Stimulated activated CD8-positive, alpha-beta memory T cell treated with anti-CD3 and anti-CD28 coated beads, Interleukin-12 subunit alpha, Interleukin-12 subunit beta, amount 100 ng/mL, for 4 hours (primary cell): ENCODE measurements around the gene LRBA.

ENCODE experiments used
- DNase-seq: peaks from one replicate; pipeline ENCODE4 v3.0.0-alpha.2; 2020; ENCODE audit warnings: low read depth

Gene LRBA

DNA sequence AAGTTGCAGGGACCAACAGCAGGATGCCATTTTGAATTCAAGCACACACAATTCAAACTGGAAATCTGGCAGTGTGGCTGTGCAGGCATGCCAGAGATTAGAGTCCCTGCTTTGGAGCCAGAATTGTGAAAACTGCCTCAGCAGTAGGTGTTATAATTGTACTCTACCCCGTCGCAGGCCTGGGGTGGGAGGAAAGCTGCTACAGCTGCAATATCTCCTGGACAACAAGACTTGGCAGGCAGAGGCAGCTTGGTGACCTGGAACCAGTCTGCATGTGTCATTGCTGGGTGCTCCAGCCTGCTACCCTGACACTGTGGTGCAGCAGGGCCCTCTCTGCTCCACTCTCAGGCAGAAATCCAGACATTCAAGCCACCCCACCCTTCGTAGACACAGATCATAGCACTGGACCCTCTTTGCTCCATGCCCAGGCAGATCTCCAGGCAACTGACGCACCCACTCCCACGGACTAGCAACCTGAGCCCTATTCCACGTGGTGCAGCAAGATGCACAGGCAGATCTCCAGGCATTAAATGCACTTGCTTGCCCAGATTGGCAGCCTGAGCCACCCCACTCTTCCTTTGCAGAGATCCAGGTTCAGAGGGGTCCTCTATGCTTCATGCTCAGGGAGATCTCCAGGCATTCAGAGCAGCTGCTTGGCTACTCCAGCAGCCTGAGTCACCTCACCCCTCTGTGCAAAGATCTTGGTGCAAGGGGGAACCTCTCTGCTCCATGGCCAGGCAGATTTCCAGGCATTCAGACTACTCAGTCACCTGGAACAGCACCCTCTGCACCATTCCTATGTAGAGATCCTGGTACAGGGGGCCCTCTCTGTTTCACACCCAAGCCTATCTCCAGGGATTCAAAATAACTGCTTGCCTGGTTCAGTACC, 140.5 kb downstream of the LRBA start:
- DNase-seq: no peak

DNA sequence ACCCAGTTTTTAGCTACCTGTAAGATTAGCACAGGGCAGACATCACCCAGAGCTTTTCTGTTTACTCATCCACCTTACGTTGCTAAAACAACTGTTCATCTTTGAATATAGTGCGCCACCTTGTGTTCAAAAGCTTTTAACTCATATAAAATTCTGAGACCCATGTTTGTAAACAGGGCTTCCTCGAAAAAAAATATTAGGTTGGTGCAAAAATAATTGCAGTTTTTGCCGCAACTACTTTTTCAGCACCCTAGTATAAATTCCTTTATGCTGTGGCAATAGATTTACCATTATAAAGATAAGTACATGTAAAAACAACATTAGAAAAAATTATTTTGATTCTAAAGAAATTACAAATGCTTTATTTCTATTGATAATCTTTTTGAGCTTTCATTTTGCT, 147.9 kb downstream of the LRBA start:
- no peak for DNase-seq

DNA sequence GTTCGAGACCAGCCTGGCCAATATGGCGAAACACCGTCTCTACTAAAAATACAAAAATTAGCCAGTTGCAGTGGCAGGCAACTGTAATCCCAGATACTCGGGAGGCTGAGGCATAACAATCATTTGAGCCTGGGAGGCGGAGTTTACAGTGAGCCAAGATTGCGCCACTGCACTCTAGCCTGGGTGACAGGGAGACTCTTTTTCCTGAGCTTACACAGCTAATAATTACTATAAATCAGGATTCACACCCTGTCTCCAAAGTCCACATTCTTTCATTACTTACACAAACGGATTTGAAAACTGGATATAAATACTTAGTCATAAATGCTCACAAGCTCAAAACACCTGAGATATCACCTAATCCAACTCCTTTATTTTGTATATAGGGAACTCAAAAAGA, 151.6 kb downstream of the LRBA start:
- DNase-seq: no peak

DNA sequence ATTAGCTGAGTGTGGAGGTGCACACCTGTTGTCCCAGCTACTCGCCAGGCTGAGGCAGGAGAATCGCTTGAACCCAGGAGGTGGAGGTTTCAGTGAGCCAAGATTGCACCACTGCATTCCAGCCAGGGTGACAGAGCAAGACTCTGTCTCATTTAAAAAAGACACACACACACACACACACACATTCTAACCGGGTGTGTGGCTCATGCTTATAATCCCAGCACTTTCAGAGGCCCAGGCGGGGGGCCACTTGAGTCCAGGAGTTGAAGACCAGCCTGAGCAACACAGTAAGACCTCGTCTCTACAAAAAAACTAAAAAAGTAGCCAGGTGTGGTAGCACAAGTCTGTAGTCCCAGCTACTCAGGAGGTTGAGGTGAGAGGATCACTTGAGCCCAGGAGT, 152.3 kb downstream of the LRBA start:
- DNase-seq: no peak

DNA sequence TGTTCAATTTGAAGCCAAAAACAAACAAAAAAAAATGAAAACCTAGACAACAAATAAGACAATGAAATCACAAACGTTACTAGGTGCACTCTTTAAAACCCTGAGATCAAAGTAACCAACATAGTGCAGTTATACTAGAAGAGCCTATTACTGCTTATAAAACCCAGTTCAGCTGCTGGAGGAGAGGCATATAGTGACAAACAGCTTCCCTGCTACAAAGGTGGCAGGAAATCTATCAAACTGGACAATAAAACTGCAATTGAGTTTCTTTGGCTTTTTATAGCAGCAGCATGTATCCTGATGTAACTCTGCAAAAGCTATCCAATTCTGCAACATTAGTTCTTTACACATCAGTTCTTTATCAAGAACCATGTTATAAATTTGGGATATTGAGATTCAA, 155.6 kb downstream of the LRBA start:
- DNase-seq: no peak

DNA sequence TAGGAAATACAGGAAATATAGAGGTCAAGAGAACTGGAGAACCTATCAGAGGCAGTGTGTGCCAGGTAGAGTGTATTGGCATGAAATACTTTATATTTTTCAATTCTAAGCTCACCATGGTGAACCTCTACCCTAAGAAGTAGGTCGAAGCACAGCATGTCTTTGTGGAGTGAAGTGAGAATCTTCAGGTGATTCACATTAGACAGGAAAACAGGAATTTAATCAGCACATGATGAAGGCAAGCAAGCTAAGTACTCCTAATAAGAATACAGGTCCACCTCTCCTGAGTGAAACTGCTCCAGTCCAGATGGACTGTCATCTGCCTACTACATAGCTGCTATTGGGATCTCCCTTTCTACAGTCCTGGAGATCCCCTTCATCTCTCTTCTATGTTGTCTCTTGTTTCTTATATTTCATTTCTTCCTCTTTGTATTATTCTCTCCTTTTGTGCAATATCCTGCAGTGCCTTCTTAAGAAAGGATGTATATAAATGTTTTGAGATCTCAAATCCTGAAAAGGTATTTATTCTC, 159.0 kb downstream of the LRBA start:
- no peak for DNase-seq

DNA sequence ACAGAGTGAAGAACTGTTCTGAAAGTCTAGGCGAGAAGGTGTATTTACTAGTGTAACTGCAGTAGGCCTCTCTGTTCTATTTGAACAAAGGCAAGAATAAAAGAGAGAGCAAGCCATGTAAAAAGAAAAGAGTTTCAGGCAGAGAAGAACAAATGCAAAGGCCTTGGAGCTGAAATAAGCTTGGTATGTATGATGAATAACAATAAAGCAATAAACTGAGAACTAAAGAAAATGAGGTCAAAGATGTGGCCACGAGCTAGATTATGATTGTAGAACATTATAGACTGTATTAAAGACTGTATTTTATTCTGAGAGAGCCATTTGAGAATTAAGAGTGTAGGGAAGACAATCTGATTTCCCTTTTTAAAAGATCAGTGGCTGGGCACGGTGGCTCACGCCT, 160.5 kb downstream of the LRBA start:
- DNase-seq: no peak

DNA sequence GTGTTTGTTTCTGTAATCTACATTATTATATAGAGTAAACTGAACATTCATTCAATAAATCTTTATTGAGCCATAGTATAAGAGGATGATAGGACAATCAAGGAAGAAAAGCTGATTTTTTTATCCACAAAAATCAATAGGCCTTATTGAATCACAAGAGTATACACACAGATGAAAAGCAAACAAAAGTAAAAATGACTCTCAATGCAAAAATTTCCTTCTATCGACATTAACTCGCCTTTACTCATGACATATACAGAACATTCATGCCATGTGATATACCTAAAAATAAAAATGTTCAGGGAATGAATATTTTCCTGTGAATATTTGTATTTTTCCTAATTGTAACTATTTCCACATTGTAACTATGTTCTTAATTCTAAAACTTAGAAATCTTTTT, 161.2 kb downstream of the LRBA start:
- no peak for DNase-seq

DNA sequence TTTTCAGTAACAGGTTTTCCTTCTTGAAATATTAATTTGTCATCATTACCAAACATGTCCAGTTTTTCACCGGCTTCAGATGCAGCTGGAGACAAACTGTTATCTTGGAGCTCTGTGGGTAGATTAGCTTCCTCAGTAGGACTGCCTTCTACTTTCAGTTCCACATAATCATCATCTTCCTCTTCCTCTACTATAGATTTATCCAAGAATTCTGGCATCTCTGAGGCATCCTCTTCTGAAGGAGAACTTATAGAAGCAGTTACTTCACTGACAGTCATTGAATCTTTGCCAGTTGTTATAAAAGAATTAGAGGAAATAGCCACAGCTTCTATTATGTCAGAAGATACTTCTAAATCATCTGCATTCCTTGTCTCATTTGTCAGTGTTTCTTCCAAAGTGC, 162.9 kb downstream of the LRBA start:
- no peak for DNase-seq

DNA sequence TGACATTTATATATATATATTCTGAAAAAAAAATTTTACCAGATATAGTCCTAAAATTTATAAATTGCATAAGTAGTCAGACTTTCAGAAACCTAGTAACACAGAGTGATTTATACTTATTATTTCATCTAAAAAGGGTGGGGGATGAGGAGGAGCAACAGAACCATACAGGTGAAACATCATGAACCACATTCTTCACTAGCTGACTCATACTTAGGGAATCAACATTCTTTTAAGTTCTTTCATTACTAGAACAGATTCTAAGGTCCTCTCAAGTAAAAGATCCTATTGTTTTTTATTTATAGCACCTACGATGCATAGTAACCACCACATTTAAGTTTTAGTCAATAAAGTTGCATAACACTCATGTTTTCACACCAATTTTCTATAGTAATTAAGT, 166.1 kb downstream of the LRBA start:
- DNase-seq: no peak

DNA sequence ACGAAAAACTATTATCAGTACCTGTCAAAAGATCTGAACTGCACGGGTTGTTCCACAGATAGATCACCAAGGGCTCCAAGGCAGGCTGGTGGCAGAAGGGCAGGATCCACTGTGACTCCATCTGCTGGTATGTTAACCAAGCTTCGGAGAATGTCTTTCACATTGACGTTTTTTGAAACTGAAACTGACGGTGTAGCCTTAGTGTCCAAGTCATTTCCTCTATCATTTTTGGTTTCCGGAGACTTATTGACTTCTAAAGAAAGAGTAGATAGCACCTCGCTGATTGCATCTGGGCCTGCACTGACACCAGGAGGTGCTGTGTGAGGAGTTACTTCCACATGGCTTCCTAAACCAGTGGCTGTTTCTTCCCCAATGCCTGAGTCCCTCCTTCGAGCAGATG, 186.9 kb downstream of the LRBA start:
- DNase-seq: peak; percentile 15

DNA sequence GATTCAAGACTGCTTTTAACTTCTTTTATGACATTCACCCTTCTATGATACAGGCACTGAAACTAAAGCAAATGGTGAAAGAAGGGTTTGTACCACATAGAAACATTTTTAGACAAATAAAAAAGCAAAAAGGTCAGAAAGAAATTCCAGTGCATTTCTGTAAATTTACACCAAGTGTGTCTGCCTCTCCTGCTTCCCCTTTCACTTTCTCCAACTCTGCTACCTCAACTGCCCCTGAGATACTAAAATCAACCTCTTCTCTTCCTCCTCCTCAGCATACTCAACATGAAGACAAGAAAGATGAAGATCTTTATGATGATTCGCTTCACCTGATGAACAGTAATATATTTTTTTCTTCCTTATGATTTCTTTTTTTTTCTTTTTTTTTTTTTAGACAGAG, 187.9 kb downstream of the LRBA start:
- DNase-seq: no peak

DNA sequence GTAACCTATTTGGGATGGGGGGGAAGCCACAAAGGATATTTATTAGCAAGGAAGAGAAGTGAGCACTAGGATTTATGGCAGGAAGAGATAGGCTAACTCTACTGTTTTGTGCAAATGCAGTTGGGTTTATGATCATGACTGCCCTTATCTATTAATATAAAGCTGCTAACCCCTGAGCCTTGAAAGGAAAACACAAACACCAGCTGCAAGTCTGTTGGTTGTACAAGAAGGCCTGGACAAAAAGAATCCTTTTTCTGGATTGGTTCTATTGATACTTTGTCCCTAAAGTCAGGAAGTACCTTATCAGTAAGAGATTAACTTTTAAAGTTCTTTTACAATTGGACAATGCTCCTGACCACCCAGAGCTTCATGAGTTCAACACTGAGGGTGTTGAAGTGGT, 188.8 kb downstream of the LRBA start:
- no peak for DNase-seq

DNA sequence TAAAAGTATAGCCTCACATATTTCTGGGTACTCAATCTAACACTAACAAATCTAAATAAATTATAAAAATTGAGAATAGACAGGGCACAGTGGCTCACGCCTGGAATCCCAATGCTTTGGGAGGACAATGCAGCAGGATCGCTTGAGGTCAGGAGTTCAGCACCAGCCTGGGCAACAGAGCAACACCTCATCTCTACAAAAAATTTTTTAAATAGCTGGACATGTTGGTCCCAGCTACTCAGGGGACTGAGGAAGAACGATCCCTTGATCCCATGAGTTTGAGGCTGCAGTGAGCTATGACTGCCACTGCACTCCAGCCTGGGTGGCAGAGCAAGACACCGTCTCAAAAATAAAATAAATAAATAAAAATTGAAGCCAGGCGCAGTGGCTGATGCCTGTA, 192.7 kb downstream of the LRBA start:
- no peak for DNase-seq

DNA sequence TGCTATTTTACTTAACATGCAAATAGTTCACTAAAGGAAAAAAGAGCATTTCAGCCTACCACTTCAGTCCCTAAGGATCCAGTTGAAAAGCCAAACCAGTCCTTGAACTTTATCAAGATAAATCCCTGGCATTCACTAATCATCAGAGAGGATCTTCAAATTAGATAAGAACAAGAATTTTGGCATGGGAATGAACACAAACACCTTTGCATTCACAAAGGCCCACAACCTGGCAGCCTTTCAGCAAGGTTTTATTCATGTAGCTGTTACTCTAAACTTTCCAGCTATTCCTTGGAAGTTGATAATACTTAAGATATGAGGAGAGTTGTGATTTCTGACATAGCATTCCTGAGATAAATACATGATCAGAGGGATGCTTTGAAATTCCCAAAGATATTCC, 193.4 kb downstream of the LRBA start:
- no peak for DNase-seq

DNA sequence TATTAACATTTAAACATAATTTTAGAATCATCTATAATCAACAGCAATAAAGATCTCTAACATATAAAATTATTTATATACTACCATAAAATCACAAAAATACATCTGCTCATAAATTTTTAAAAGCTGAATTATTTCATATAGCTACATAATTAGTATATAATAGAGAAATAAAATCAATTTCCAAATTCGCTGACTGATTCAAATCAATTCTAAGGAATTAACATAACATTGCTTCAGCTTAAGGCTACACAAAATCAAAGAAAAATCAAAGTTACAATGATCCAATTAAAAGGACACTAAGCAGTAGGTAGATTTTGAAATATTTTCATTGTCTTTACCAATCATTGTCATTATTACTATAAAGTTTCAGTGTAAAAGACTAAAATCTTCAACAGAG, 194.7 kb downstream of the LRBA start:
- no peak for DNase-seq

DNA sequence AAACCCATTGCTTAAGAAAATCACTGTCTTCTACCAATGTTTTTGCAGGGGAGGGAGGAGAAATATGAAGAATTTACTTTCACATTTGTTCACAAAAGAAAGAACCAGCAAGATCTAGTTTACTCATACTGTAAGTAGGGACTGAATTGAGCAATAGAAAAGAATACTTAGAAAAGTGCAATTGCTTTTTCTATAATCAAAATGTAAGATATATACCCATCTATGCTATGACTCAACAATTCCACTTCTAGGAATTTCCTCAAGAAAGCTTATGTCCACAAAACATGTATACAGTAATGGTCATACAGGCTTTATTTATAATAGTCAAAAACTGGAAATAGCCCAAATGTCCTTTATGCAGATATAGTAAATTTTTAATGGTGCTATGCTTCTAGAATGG, 196.4 kb downstream of the LRBA start:
- DNase-seq: no peak

DNA sequence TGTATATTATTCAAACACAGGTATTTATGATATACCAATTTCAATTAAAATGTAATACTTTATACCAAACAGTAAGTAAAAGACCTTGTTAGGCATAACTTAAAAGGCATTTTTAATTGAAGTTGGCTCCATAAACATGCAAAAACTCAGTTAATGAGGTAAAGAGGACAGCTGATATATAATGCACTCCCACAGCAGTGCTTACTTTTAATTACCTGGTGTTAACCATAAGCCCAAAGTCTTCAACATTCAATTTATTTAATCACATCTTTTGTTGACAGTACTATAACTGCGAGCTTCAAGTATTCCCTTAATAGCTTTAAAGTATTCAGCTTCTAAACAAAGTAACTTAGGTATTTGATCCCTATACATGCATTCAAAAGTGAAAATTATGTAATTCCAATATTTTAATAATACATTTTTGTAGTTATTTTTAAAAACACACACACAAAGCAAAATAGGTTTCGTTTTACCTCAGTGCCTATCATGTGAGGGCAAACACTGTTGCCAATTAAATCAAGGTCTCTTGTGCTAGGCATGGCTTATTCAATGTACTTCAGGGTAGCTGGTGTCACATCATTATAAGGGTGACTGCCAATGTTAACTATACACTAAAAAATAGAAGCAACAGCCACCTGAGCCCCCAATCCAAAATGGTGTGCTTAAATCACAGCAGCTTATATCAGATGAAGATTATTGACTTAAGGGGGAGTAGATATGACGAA, 197.1 kb downstream of the LRBA start:
- DNase-seq: no peak

DNA sequence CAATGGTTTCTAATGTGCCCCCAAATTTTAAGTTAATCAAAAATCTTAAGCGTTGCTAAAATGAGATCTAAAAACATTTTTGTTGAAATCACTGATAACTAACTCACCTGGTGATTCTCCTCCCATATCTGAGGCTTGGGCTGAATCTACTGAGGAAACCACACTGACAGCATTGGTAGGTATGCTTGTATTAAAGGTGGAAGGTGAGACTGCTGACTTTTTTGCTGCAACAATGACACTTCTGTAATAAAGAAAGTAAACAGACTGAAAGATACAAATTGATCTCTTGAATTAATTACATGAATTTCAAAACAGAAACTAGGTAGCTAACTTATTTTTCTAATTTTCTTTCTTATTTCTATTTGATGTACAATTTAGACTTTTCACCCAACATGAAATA, 198.1 kb downstream of the LRBA start:
- no peak for DNase-seq

DNA sequence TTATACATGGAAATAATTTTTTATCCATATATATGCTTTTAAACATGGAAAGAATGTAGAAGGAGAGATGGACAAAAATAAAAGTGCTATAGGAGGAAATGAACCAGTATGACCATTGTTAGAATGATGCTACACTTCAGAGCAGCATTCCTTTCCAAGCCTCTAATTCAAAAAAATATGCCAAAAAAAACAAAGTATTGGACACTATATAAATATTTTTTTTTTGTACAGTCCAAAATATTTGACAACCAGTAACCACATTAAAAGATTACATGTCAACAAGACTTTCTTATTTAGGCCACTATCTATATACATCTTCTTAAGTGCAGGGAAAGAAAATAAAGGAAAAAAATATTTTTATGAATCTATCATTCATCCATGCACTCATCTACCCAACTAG, 198.6 kb downstream of the LRBA start:
- no peak for DNase-seq

DNA sequence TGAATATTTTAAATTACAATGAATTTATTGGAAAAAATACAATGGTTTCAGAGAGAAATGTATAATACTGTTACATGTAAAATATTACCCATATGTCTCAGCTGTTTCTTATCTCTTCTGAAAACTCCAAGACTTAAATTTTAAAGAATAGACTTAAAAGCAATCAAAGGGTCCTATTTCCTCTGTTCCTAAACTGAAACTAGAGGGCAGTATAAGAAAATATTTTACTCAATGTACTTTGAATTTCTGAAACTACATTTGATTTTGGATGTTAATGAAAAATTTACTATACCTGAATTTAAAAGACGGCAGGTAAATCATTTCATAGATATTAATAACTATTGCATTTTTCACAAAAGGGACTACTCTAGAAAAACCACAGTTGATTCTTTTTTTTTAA, 200.2 kb downstream of the LRBA start:
- DNase-seq: no peak

DNA sequence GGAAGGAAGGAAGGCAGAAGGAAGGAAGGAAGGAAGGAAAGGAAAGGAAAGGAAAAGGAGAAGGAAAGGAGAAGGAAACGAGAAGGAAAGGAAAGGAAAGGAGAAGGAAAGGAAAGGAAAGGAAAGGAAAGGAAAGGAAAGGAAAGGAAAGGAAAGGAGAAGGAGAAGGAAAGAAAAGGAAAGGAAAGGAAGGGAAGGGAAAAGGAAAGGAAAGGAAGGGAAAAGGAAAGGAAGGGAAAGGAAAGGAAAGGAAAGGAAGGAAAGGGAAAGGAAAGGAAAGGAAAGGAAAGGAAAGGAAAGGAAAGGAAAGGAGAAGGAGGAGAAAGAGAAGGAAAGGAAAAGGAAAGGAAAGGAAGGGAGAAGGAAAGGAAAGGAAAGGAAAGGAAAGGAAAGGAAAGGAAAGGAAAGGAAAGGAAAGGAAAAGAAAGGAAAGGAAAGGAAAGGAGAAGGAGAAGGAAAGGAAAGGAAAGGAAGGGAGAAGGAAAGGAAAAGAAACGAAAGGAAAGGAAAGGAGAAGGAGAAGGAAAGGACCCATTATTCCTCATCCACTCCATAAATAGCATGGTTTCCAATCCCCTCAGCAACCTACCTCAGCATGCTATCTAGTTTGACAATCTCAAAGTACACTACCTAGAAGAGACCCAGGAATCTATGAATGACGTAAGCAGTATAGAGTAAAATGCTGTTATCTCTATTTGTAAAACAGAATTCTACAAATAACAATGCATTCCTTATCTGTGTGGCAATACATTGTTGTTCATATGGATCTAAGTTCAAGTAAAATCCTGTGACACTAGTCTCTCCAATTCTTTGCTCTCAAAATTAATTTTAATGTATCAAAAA, 209.7 kb downstream of the LRBA start:
- DNase-seq: no peak

DNA sequence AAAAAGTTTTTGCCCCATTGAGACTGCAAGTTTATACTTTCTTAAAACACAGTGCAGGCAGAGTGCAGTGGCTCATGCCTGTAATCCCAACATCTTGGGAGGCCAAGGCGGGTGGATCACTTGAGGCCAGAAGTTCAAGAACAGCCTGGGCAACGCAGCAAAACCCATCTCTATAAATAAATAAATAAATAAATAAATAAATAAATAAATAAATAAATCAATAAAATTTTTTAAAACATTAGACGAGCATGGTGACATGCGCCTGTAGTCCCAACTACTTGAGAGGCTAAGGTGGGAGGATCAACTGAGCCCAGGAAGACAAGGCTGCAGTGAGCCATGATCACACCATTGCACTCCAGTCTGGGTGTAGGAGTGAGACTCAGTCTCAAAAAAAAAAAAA, 213.3 kb downstream of the LRBA start:
- no peak for DNase-seq
